IPS-20b (cell line): ENCODE data around the gene TMEM233.
"Not testable (repeated sequence)": the region's sequence is repeated elsewhere in the genome, so short reads cannot be mapped to it uniquely, and the experiment has no call there.

Experiments
- H3K27ac ChIP-seq: one replicate; pipeline ENCODE4 v1.5.1; 2013; ENCODE audit warnings: low read length
- H3K27me3 ChIP-seq: 2 replicates; pipeline ENCODE4 v1.6.1; 2013; ENCODE audit warnings: mild to moderate bottlenecking, low read length, inconsistent platforms; ENCODE audit not compliant: insufficient read depth
- H3K36me3 ChIP-seq: 2 replicates; pipeline ENCODE4 v1.6.1; 2013; ENCODE audit warnings: low read depth, mild to moderate bottlenecking, inconsistent platforms, low read length, moderate library complexity; ENCODE audit not compliant: insufficient read depth
- H3K4me1 ChIP-seq: 2 replicates; pipeline ENCODE4 v1.6.1; 2013; ENCODE audit warnings: mild to moderate bottlenecking, control low read depth, inconsistent platforms, low read length, moderate library complexity; ENCODE audit not compliant: insufficient read depth
- H3K4me3 ChIP-seq: 2 replicates; pipeline ENCODE4 v1.5.1; 2013; ENCODE audit warnings: mild to moderate bottlenecking, low read length, inconsistent platforms
- H3K9ac ChIP-seq: 2 replicates; pipeline ENCODE4 v1.6.1; 2013; ENCODE audit warnings: low read depth, mild to moderate bottlenecking, inconsistent platforms, low read length, moderate library complexity
- H3K9me3 ChIP-seq: 2 replicates; pipeline ENCODE4 v1.6.1; 2013; ENCODE audit warnings: mild to moderate bottlenecking, low read depth, low read length, inconsistent platforms; ENCODE audit not compliant: insufficient read depth

The TMEM233 gene

GRCh38 chr12:119613319-119613936 lies 19.9 kb downstream of the TMEM233 start:
- H3K4me1 ChIP-seq, result no peaks in the 10 kb centered on the region
- H3K27ac ChIP-seq, result no peak overlapping the region
- H3K27me3 ChIP-seq, result no peaks in the 10 kb centered on the region
- H3K9me3 ChIP-seq, result peaks cover 17% of the 10 kb centered on the region; the same call in 1 of the 2 replicates
- no peaks in the 10 kb centered on the region for H3K36me3 ChIP-seq
- H3K4me3 ChIP-seq, result no peak overlapping the region
- H3K9ac ChIP-seq, result no peak overlapping the region

GRCh38 chr12:119614705-119615104 lies 21.1 kb downstream of the TMEM233 start:
- H3K9ac ChIP-seq, result no peak overlapping the region
- no peak overlapping the region for H3K4me3 ChIP-seq
- H3K4me1 ChIP-seq, result no peaks in the 10 kb centered on the region
- no peaks in the 10 kb centered on the region for H3K36me3 ChIP-seq
- H3K27ac ChIP-seq, result no peak overlapping the region
- peaks cover 11% of the 10 kb centered on the region; the same call in 1 of the 2 replicates for H3K9me3 ChIP-seq
- no peaks in the 10 kb centered on the region for H3K27me3 ChIP-seq

- Histone ChIP-seq H3K4me3 (no peak overlapping the region), H3K27me3 (no peaks in the 10 kb centered on the region), H3K27ac (no peak overlapping the region), H3K36me3 (no peaks in the 10 kb centered on the region), H3K9me3 (peaks cover under 1% of the 10 kb centered on the region; the same call in 1 of the 2 replicates), H3K4me1 (no peaks in the 10 kb centered on the region), H3K9ac (no peak overlapping the region)
These were observed 22.2 kb downstream of the TMEM233 start for GRCh38 chr12:119615518-119616475.

- not testable (repeated sequence) for H3K9ac ChIP-seq, H3K9me3 ChIP-seq, H3K4me3 ChIP-seq, H3K36me3 ChIP-seq, H3K27ac ChIP-seq, H3K4me1 ChIP-seq, H3K27me3 ChIP-seq
These were observed 24.8 kb downstream of the TMEM233 start for GRCh38 chr12:119618328-119618896.

GRCh38 chr12:119620490-119620889 lies 26.9 kb downstream of the TMEM233 start:
- peaks cover 9% of the 10 kb centered on the region for H3K27me3 ChIP-seq
- H3K9ac ChIP-seq, result no peak overlapping the region
- H3K36me3 ChIP-seq, result no peaks in the 10 kb centered on the region
- H3K27ac ChIP-seq, result no peak overlapping the region
- H3K4me1 ChIP-seq, result no peaks in the 10 kb centered on the region
- H3K4me3 ChIP-seq, result no peak overlapping the region
- H3K9me3 ChIP-seq, result no peaks in the 10 kb centered on the region; the same call in 1 of the 2 replicates

- Histone ChIP-seq H3K4me1 (no peaks in the 10 kb centered on the region), H3K27ac (no peak overlapping the region), H3K4me3 (no peak overlapping the region), H3K9ac (no peak overlapping the region), H3K27me3 (peaks cover 9% of the 10 kb centered on the region), H3K9me3 (no peaks in the 10 kb centered on the region; the same call in 1 of the 2 replicates), H3K36me3 (no peaks in the 10 kb centered on the region)
These were observed 28.3 kb downstream of the TMEM233 start for GRCh38 chr12:119621878-119622277.

- Histone ChIP-seq H3K27ac (no peak overlapping the region), H3K9ac (no peak overlapping the region), H3K9me3 (no peaks in the 10 kb centered on the region), H3K36me3 (no peaks in the 10 kb centered on the region), H3K4me3 (no peak overlapping the region), H3K4me1 (no peaks in the 10 kb centered on the region), H3K27me3 (peaks cover 9% of the 10 kb centered on the region)
These were observed 31.4 kb downstream of the TMEM233 start for GRCh38 chr12:119624966-119625365.

GRCh38 chr12:119627019-119627643 lies 33.6 kb downstream of the TMEM233 start:
- Histone ChIP-seq H3K27ac (no peak overlapping the region), H3K4me3 (no peak overlapping the region), H3K27me3 (peaks cover 9% of the 10 kb centered on the region), H3K9me3 (no peaks in the 10 kb centered on the region), H3K36me3 (no peaks in the 10 kb centered on the region), H3K9ac (no peak overlapping the region), H3K4me1 (no peaks in the 10 kb centered on the region)

GRCh38 chr12:119627686-119628085 lies 34.1 kb downstream of the TMEM233 start:
- Histone ChIP-seq H3K9me3 (no peaks in the 10 kb centered on the region), H3K27ac (no peak overlapping the region), H3K36me3 (no peaks in the 10 kb centered on the region), H3K4me3 (no peak overlapping the region), H3K9ac (no peak overlapping the region), H3K27me3 (peaks cover 4% of the 10 kb centered on the region), H3K4me1 (no peaks in the 10 kb centered on the region)

GRCh38 chr12:119630223-119630780 lies 36.7 kb downstream of the TMEM233 start:
- no peaks in the 10 kb centered on the region for H3K4me1 ChIP-seq
- no peak overlapping the region for H3K27ac ChIP-seq
- no peaks in the 10 kb centered on the region for H3K36me3 ChIP-seq
- H3K27me3 ChIP-seq, result no peaks in the 10 kb centered on the region; the same call in 1 of the 2 replicates
- H3K4me3 ChIP-seq, result no peak overlapping the region
- no peak overlapping the region for H3K9ac ChIP-seq
- H3K9me3 ChIP-seq, result no peaks in the 10 kb centered on the region

- H3K9me3 ChIP-seq, result no peaks in the 10 kb centered on the region
- H3K27ac ChIP-seq, result no peak overlapping the region
- H3K36me3 ChIP-seq, result no peaks in the 10 kb centered on the region
- H3K4me1 ChIP-seq, result 0 out of 2 replicates have a peak, but pooled peaks cover 3% of the 10 kb centered on the region
- H3K27me3 ChIP-seq, result no peaks in the 10 kb centered on the region; the same call in 1 of the 2 replicates
- H3K9ac ChIP-seq, result no peak overlapping the region
- H3K4me3 ChIP-seq, result no peak overlapping the region
These were observed 37.5 kb downstream of the TMEM233 start for GRCh38 chr12:119630962-119631550.
